H1 (cell line): Measurements from ENCODE around the gene FBXO38. TPM values are rescaled to one million over a fixed set of nuclear protein-coding genes. Genes with fewer than 3 reads are reported as not detected.

Source experiments
- CEBPB ChIP-seq: IDR thresholded peaks from 2 replicates; pipeline ENCODE4 v1.6.1; 2012; ENCODE audit warnings: low read depth, low read length
- NRF1 ChIP-seq: IDR thresholded peaks from 2 replicates; pipeline ENCODE4 v1.6.1; 2011; ENCODE audit warnings: mild to moderate bottlenecking, low read depth, low read length, improper control_type of control experiment
- TEAD4 ChIP-seq: IDR thresholded peaks from 2 replicates; pipeline ENCODE4 v1.6.1; 2012; ENCODE audit warnings: low read depth, low read length, inconsistent platforms, mixed read lengths
- USF2 ChIP-seq: IDR thresholded peaks from 2 replicates; pipeline ENCODE4 v1.6.1; 2011; ENCODE audit warnings: low read length, improper control_type of control experiment
- polyA plus RNA-seq, 7 experiments: library from polyadenylated mRNA; depleted of rRNA in 3 of 7; stranded (reverse) in 5 of 7; unstranded in 2 of 7; fragments of >200 nt in 5 of 7; fragments of 200-250 nt in 2 of 7; gene quantifications; 1 replicate in 5 of 7; 2 replicates in 1 of 7; 4 replicates in 1 of 7; pipeline versions ENCODE4 v1.2.1 to v1.2.3, GENCODE V29; 2011 to 2013; ENCODE audit warnings: missing spikeins in 2 of 7, mixed read lengths in 2 of 7
- total RNA-seq: library from RNA; stranded (reverse); fragmentation: NEBNext Ultra II Directional; extraction: Animal tissue kit (Norgen Biotek cat#: 25700); gene quantifications from 2 replicates; pipeline ENCODE4 v1.2.1, GENCODE V29; 2021
- TF ChIP-seq, protein P1 (sequence below), 3 experiments: IDR thresholded peaks; 1 replicate in 2 of 3; 2 replicates in 1 of 3; pipeline versions ENCODE4 v1.5.1 to v1.6.1; 2011; ENCODE audit warnings: low read length in 3 of 3, mild to moderate bottlenecking in 3 of 3, inconsistent platforms in 2 of 3, low read depth in 1 of 3, moderate library complexity in 1 of 3; ENCODE audit not compliant: insufficient read depth in 1 of 3; ENCODE audit errors: control extremely low read depth in 1 of 3

Gene FBXO38
- total and polyA plus RNA-seq, 2 of the 8 experiments (the other 6 are each of a cell fraction or from before 2014, with no cell fraction given): 9.1 to 34.3 TPM

- TF ChIP-seq, protein P1, sequence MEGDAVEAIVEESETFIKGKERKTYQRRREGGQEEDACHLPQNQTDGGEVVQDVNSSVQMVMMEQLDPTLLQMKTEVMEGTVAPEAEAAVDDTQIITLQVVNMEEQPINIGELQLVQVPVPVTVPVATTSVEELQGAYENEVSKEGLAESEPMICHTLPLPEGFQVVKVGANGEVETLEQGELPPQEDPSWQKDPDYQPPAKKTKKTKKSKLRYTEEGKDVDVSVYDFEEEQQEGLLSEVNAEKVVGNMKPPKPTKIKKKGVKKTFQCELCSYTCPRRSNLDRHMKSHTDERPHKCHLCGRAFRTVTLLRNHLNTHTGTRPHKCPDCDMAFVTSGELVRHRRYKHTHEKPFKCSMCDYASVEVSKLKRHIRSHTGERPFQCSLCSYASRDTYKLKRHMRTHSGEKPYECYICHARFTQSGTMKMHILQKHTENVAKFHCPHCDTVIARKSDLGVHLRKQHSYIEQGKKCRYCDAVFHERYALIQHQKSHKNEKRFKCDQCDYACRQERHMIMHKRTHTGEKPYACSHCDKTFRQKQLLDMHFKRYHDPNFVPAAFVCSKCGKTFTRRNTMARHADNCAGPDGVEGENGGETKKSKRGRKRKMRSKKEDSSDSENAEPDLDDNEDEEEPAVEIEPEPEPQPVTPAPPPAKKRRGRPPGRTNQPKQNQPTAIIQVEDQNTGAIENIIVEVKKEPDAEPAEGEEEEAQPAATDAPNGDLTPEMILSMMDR (IDR thresholded peaks at IDR 0.05; ENCODE audit: control extremely low read depth in 1 of 3, insufficient read depth in 1 of 3, low read depth in 1 of 3, low read length in 3 of 3): peak in 2 of 3 experiments; percentile 81 to 87; a peak in 3 of 4 replicates
- TF ChIP-seq CEBPB: peak; percentile 70; the same call in 1 of the 2 replicates
- TF ChIP-seq USF2: peak; percentile 62
- TF ChIP-seq TEAD4: peak; percentile 87
- no peak for TF ChIP-seq NRF1
These were observed 8.9 kb upstream of the FBXO38 start (continued) for GRCh38 chr5:148374690-148375360.
